IPS-18a (cell line): ENCODE data around the gene INPP5B.
A peak's percentile ranks its signal among the peaks of the same experiment; 100 is the strongest.
"Not testable (repeated sequence)": the region's sequence is repeated elsewhere in the genome, so short reads cannot be mapped to it uniquely, and the experiment has no call there.

Experiments used
- H3K27ac ChIP-seq: one replicate; pipeline ENCODE4 v1.5.1; 2013; ENCODE audit warnings: low read length
- H3K27me3 ChIP-seq: one replicate; pipeline ENCODE4 v1.6.1; 2013; ENCODE audit warnings: mild to moderate bottlenecking, low read length; ENCODE audit not compliant: control insufficient read depth, insufficient read depth
- H3K36me3 ChIP-seq: one replicate; pipeline ENCODE4 v1.6.1; 2013; ENCODE audit warnings: low read depth, low read length; ENCODE audit not compliant: control insufficient read depth
- H3K4me1 ChIP-seq: one replicate; pipeline ENCODE4 v1.6.1; 2013; ENCODE audit warnings: low read depth, low read length; ENCODE audit not compliant: control insufficient read depth
- H3K4me3 ChIP-seq: one replicate; pipeline ENCODE4 v1.5.1; 2013; ENCODE audit warnings: low read length
- H3K9ac ChIP-seq: one replicate; pipeline ENCODE4 v1.6.1; 2013; ENCODE audit warnings: mild to moderate bottlenecking, low read length, moderate library complexity
- H3K9me3 ChIP-seq: one replicate; pipeline ENCODE4 v1.6.1; 2013; ENCODE audit warnings: low read depth, low read length; ENCODE audit not compliant: control insufficient read depth

The INPP5B gene

GRCh38 chr1:37964106-37964505 is 17.3 kb upstream of the INPP5B start:
- H3K4me3 ChIP-seq, H3K9ac ChIP-seq, H3K9me3 ChIP-seq, H3K4me1 ChIP-seq, H3K27me3 ChIP-seq, H3K27ac ChIP-seq: not testable (repeated sequence)
- peaks cover 47% of the 10 kb centered on the region for H3K36me3 ChIP-seq

GRCh38 chr1:37958690-37959089 is 11.8 kb upstream of the INPP5B start:
- Histone ChIP-seq H3K27me3 (no peaks in the 10 kb centered on the region), H3K36me3 (peaks cover 47% of the 10 kb centered on the region), H3K27ac (no peak overlapping the region), H3K9ac (no peak overlapping the region), H3K4me1 (no peaks in the 10 kb centered on the region), H3K4me3 (no peak overlapping the region), H3K9me3 (no peaks in the 10 kb centered on the region)

DNA sequence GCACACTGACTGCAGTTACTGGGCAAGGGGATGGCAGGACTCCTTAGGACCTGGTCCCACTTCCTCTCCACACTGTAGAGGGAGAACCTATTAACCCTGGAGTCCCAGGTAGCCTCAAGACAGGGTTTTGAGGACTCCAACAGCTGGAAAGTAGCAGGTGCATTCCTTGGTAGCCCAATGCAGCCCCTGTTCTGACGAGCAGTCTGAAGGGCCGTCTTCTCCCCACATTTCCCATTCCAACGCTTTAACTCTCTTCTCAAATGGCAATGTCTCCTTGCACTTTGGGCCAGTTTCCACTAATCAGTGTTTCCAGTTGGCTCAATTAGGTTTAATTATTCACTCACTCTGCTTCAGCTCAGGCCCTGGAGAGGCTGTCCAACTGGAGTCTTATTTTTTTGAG is 8.8 kb upstream of the INPP5B start:
- H3K4me3 ChIP-seq: no peak overlapping the region
- peaks cover 35% of the 10 kb centered on the region for H3K36me3 ChIP-seq
- no peak overlapping the region for H3K9ac ChIP-seq
- no peak overlapping the region for H3K27ac ChIP-seq
- H3K27me3 ChIP-seq: no peaks in the 10 kb centered on the region
- H3K4me1 ChIP-seq: no peaks in the 10 kb centered on the region
- no peaks in the 10 kb centered on the region for H3K9me3 ChIP-seq

- Histone ChIP-seq H3K27ac (no peak overlapping the region), H3K27me3 (no peaks in the 10 kb centered on the region), H3K36me3 (peaks cover 26% of the 10 kb centered on the region), H3K9ac (no peak overlapping the region), H3K4me3 (no peak overlapping the region), H3K9me3 (no peaks in the 10 kb centered on the region), H3K4me1 (no peaks in the 10 kb centered on the region)
Observed at GRCh38 chr1:37954316-37954971, 7.6 kb upstream of the INPP5B start.

DNA sequence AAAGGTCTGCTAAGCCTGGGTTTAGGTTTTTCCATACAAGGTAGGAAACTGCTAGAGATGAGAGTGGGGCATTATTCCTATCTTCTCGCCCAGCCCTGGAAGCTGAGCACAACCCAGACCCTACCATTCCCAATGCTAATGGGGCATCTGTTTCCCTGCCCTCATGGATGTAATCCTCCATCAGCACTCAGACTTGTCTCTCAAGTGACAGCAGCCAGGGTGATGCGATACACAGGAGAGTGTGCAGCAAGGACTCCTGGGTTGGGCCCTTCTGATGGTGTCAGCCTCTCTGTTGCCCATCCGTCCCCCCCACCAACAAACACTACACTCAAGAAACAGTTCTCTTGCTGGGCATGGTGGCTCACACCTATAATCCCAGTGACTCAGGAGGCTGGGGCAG is 5.9 kb upstream of the INPP5B start:
- H3K4me1 ChIP-seq: no peaks in the 10 kb centered on the region
- no peak overlapping the region for H3K27ac ChIP-seq
- peaks cover 9% of the 10 kb centered on the region for H3K36me3 ChIP-seq
- H3K9me3 ChIP-seq: no peaks in the 10 kb centered on the region
- H3K27me3 ChIP-seq: no peaks in the 10 kb centered on the region
- H3K9ac ChIP-seq: no peak overlapping the region
- H3K4me3 ChIP-seq: no peak overlapping the region

DNA sequence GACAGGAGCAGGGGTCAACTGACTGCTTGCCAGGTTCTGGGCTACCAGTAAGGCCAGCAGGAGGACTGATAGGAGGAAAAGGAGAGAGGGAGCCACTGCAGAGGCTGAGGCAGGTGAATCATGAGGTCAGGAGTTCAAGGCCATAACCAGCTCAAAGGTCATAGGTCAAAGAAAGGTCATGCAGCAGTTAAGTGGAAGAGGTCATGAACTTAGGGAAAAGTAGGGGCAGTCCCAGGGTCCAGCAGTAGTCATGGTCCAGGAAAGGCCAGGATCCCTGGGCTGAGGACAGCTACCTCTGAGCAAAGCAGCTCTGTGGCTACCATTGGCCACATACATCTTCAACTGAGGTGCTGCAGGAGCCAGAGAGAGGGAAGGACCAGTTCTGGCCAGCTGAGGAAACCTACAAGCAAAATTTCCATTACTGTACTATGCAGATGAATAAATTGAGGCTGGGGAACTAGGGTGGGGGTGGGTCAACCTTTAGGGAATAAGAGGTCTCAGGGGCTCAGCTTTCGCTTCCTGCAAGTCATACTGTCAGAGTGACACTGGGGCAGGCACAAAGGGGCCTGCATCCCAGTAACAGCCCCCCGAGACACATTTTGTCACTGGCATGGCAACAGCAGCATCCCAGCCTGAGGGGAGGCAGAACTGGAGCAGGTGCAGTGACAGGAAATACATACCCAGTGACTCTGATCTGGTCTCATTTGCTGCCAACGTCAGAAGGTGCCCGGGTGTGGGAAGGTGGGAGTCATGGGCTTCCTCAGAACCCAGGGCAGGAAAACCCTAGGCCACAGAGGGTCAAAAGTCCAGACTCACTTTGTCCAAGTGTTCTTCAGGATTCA is 5.2 kb upstream of the INPP5B start:
- Histone ChIP-seq H3K9me3 (no peaks in the 10 kb centered on the region), H3K36me3 (peaks cover 2% of the 10 kb centered on the region), H3K27me3 (no peaks in the 10 kb centered on the region), H3K9ac (no peak overlapping the region), H3K4me3 (no peak overlapping the region), H3K4me1 (no peaks in the 10 kb centered on the region), H3K27ac (no peak overlapping the region)

DNA sequence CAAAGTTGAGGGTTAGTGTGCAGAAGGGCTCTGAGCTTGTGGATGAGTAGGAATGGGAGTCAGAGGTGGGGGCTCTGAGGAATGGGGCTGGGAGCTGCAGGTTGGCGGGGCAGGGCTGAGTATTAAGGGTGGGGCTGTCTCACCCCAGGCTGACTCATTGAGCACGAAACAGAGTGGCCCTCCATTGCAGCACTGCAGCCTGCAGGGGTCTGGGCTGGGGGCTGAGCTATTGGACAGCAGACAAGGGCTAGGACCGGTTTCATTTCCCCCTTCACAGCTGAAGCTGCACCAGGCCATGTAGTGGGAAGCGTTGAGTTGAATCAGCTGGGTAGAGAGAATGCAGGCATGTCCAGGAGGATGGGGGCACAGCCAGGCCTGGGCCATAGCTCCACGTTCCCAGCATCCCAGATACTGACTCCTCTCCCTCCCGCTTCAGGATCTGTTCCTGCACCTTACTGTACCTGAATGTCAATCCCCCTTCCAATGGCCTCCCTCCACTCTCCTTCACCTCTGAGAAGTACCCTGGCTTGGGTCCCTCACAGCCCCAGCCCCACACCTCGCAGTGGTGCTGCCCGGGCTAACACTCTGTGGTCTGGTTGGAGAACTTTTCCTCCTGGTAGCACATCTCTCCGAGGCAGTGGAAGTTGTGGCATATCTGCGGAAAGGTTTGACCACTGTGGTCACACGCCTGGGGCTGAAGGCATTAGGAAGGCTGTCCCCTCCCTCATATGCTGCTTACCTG is 4.4 kb upstream of the INPP5B start:
- H3K27me3 ChIP-seq: no peaks in the 10 kb centered on the region
- no peaks in the 10 kb centered on the region for H3K4me1 ChIP-seq
- H3K27ac ChIP-seq: no peak overlapping the region
- no peaks in the 10 kb centered on the region for H3K36me3 ChIP-seq
- H3K9me3 ChIP-seq: no peaks in the 10 kb centered on the region
- H3K4me3 ChIP-seq: no peak overlapping the region
- no peak overlapping the region for H3K9ac ChIP-seq

DNA sequence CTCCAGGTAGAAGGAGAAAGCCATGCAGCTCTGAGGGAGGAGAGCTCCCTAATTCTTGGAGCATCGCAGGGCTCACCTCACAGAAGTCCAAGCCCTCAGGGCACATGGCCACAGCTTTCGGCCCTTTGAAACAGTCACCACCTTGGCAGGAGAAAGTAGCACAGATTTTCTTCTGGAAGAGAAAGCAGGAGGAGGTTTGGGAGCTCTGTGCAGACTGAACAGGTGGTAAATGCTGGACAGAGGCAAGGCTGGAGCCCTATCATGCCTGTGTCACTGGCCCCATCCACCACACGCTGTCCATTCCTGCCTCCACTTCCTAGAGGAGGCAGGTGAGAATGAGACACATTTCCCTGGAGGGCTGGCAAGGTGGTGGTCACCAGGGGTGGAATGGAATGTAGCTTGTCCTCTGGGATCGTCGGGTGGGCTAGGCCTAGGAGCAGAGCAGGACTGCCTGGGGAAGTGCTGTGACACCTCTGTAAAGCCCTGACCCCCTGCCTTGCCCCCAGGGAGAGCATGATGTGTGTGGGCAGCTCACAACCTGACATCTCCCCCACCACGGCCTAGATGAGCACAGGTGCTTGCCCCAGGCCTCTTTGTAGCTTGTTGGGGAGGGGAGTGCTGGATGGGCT is 2.8 kb upstream of the INPP5B start:
- Histone ChIP-seq H3K9me3 (no peaks in the 10 kb centered on the region), H3K36me3 (no peaks in the 10 kb centered on the region), H3K27ac (no peak overlapping the region), H3K4me3 (no peak overlapping the region), H3K9ac (no peak overlapping the region), H3K27me3 (no peaks in the 10 kb centered on the region), H3K4me1 (no peaks in the 10 kb centered on the region)

DNA sequence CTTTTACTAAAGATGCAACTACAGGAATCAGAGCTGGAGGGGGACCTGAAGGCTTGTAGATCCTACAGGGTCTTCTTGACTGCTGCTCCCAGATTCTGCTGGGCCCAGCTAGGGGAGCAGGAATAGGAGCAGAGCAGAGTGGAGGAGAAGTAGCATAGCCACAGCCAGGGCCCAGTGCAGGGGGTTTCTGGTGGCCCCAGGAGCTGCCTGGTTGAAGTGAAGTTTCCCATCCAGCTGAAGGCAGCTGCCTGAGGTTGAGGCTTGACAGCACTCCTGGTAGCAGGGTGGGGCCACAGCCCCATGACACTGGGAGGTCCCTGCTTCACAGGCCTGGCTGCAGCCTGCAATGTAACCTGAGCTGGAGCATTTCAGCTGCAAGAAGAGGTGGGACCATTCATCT is 2.0 kb upstream of the INPP5B start:
- Histone ChIP-seq H3K4me1 (no peaks in the 10 kb centered on the region), H3K27ac (no peak overlapping the region), H3K27me3 (no peaks in the 10 kb centered on the region)

DNA sequence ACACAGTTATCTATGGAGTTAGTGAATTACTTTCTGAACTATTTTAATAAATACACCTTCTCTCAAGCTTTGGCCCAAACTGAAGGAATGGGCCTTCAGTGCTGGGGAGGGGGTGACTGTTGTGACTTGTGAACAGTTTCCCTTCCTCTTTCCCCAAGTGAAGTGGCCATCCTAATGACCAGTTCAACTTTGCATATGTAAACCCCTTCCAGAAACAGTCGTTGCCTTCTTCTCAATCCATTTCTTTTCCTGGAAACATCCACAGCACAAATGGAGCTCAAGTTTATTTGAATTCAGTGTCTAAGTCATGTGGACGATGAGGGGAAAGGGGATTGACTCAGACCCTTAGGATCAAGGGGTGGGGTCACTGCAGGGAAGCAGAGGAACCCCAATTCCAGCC is 1.3 kb upstream of the INPP5B start:
- Histone ChIP-seq H3K4me3 (no peak overlapping the region), H3K27ac (no peak overlapping the region), H3K27me3 (no peaks in the 10 kb centered on the region), H3K4me1 (no peaks in the 10 kb centered on the region), H3K9me3 (no peaks in the 10 kb centered on the region), H3K9ac (no peak overlapping the region), H3K36me3 (no peaks in the 10 kb centered on the region)

More for the DNA sequence above, 2.0 kb upstream of the INPP5B start:
- Histone ChIP-seq H3K9me3 (no peaks in the 10 kb centered on the region), H3K4me3 (no peak overlapping the region), H3K36me3 (no peaks in the 10 kb centered on the region), H3K9ac (no peak overlapping the region)

GRCh38 chr1:37947364-37947763 is 511 bp upstream of the INPP5B start:
- no peak overlapping the region for H3K9ac ChIP-seq
- H3K4me3 ChIP-seq: peak overlapping the region; percentile 75
- H3K27ac ChIP-seq: no peak overlapping the region

More at GRCh38 chr1:37947364-37947763, 511 bp upstream of the INPP5B start:
- H3K27me3 ChIP-seq: no peaks in the 10 kb centered on the region
- no peaks in the 10 kb centered on the region for H3K36me3 ChIP-seq
- H3K4me1 ChIP-seq: no peaks in the 10 kb centered on the region
- H3K9me3 ChIP-seq: no peaks in the 10 kb centered on the region
